Mesenchymal stem cell (in vitro differentiated cells and primary cell): Measurements from ENCODE around the gene CAMK2N2.

Source experiments
- DNase-seq: peaks from one replicate; pipeline ENCODE4 v3.0.0-alpha.2; 2013
- H2AFZ ChIP-seq: one replicate; pipeline ENCODE4 v1.6.1; 2013; ENCODE audit warnings: low read depth, mild to moderate bottlenecking, control low read depth, inconsistent platforms, low read length, moderate library complexity
- H2AK5ac ChIP-seq: 2 replicates; pipeline ENCODE4 v1.6.1; 2013; ENCODE audit warnings: low read length, moderate library complexity, mild to moderate bottlenecking, inconsistent platforms; ENCODE audit not compliant: severe bottlenecking
- H2BK120ac ChIP-seq: one replicate; pipeline ENCODE4 v1.6.1; 2013; ENCODE audit warnings: low read depth, mild to moderate bottlenecking, inconsistent platforms, low read length, moderate library complexity
- H2BK12ac ChIP-seq, 2 experiments: one replicate each; pipeline ENCODE4 v1.6.1; 2013; ENCODE audit warnings: inconsistent platforms in 2 of 2, low read length in 2 of 2, mild to moderate bottlenecking in 2 of 2, moderate library complexity in 2 of 2, control low read depth in 1 of 2
- H2BK15ac ChIP-seq: one replicate; pipeline ENCODE4 v1.6.1; 2013; ENCODE audit warnings: mild to moderate bottlenecking, low read depth, inconsistent platforms; ENCODE audit not compliant: poor library complexity, severe bottlenecking
- H2BK5ac ChIP-seq: 2 replicates; pipeline ENCODE4 v1.6.1; 2013; ENCODE audit warnings: low read depth, mild to moderate bottlenecking, low read length, control low read depth, inconsistent platforms; ENCODE audit not compliant: poor library complexity, severe bottlenecking
- H3K14ac ChIP-seq, 2 experiments: one replicate each; pipeline ENCODE4 v1.6.1; 2013; ENCODE audit warnings: inconsistent platforms in 2 of 2, low read length in 2 of 2, control low read depth in 1 of 2, mild to moderate bottlenecking in 1 of 2, moderate library complexity in 1 of 2
- H3K18ac ChIP-seq, 2 experiments: one replicate each; pipeline ENCODE4 v1.6.1; 2013; ENCODE audit warnings: inconsistent platforms in 2 of 2, low read length in 2 of 2, control low read depth in 1 of 2, low read depth in 1 of 2, mild to moderate bottlenecking in 1 of 2
- H3K23ac ChIP-seq, 2 experiments: one replicate each; pipeline ENCODE4 v1.6.1; 2013; ENCODE audit warnings: inconsistent platforms in 2 of 2, low read length in 2 of 2, mild to moderate bottlenecking in 2 of 2, moderate library complexity in 2 of 2, control low read depth in 1 of 2
- H3K27ac ChIP-seq: 2 replicates; pipeline ENCODE4 v1.5.1; 2013; ENCODE audit warnings: mild to moderate bottlenecking, moderate library complexity, low read length, control low read depth, inconsistent platforms; ENCODE audit not compliant: poor library complexity, severe bottlenecking
- H3K27me3 ChIP-seq, 2 experiments: 2 replicates each; pipeline versions ENCODE4 v1.6.1 to v1.7.0; 2013; ENCODE audit warnings: low read length in 2 of 2, mild to moderate bottlenecking in 2 of 2, moderate library complexity in 2 of 2, control low read depth in 1 of 2, inconsistent platforms in 1 of 2; ENCODE audit not compliant: control insufficient read depth in 1 of 2, insufficient read depth in 1 of 2
- H3K36me3 ChIP-seq, 2 experiments: 2 replicates each; pipeline versions ENCODE4 v1.6.1 to v1.7.0; 2013; ENCODE audit warnings: low read length in 2 of 2, control low read depth in 1 of 2, inconsistent platforms in 1 of 2, low read depth in 1 of 2, mild to moderate bottlenecking in 1 of 2; ENCODE audit not compliant: insufficient read depth in 2 of 2, control insufficient read depth in 1 of 2
- H3K4ac ChIP-seq, 2 experiments: one replicate each; pipeline ENCODE4 v1.6.1; 2013; ENCODE audit warnings: inconsistent platforms in 2 of 2, low read length in 2 of 2, mild to moderate bottlenecking in 2 of 2, moderate library complexity in 2 of 2, control low read depth in 1 of 2, low read depth in 1 of 2
- H3K4me1 ChIP-seq: 2 replicates; pipeline ENCODE4 v1.6.1; 2013; ENCODE audit warnings: low read depth, low read length, control low read depth; ENCODE audit not compliant: control insufficient read depth, insufficient read depth
- H3K4me2 ChIP-seq: 2 replicates; pipeline ENCODE4 v1.6.1; 2013; ENCODE audit warnings: low read length, mild to moderate bottlenecking, inconsistent platforms; ENCODE audit not compliant: poor library complexity, severe bottlenecking
- H3K4me3 ChIP-seq, 2 experiments: 2 replicates each; pipeline versions ENCODE4 v1.5.1 to v1.7.0; 2013; ENCODE audit warnings: low read length in 2 of 2, mild to moderate bottlenecking in 2 of 2, control low read depth in 1 of 2, low read depth in 1 of 2; ENCODE audit not compliant: insufficient read depth in 1 of 2
- H3K79me1 ChIP-seq: replicated peaks from 2 replicates; pipeline ENCODE4 v1.6.1; 2013; ENCODE audit warnings: mild to moderate bottlenecking, control low read depth, low read length, inconsistent platforms; ENCODE audit not compliant: poor library complexity, severe bottlenecking
- H3K9ac ChIP-seq: 2 replicates; pipeline ENCODE4 v1.7.0; 2013; ENCODE audit warnings: mild to moderate bottlenecking, low read length, moderate library complexity
- H3K9me3 ChIP-seq: 2 replicates; pipeline ENCODE4 v1.7.0; 2013; ENCODE audit warnings: mild to moderate bottlenecking, low read length; ENCODE audit not compliant: control insufficient read depth
- H4K8ac ChIP-seq: one replicate; pipeline ENCODE4 v1.6.1; 2013; ENCODE audit warnings: inconsistent platforms, mild to moderate bottlenecking, low read length, moderate library complexity
- H4K91ac ChIP-seq: one replicate; pipeline ENCODE4 v1.6.1; 2013; ENCODE audit warnings: mild to moderate bottlenecking, low read length, inconsistent platforms
- WGBS: methylation state at CpG from one replicate; pipeline ENCODE4 v1.1.7; 2013; ENCODE audit warnings: mixed read lengths; 5-methylcytosine and 5-hydroxymethylcytosine counted together

The CAMK2N2 gene

GRCh38 chr3:184260724-184261269 is 556 bp downstream of the CAMK2N2 start:
- 3% methylated on average over 47 of the region's 49 CpGs for WGBS
- no peak overlapping the region for H2BK12ac ChIP-seq
- H3K18ac ChIP-seq, result no peak overlapping the region
- H3K9me3 ChIP-seq, result no peaks in the 10 kb centered on the region
- H3K79me1 ChIP-seq, result no peaks in the 10 kb centered on the region
- no peak overlapping the region for H2AFZ ChIP-seq
- peaks cover 30% of the 10 kb centered on the region for H3K4me1 ChIP-seq
- no peak overlapping the region for H2AK5ac ChIP-seq
- H3K9ac ChIP-seq, result no peak overlapping the region
- H3K23ac ChIP-seq, result peak overlapping the region in 1 of 2 experiments; percentile 89
- H3K27me3 ChIP-seq, result peaks cover 39 to 41% of the 10 kb centered on the region in 2 experiments
- no peak overlapping the region for H3K4ac ChIP-seq
- no peak overlapping the region for H2BK120ac ChIP-seq
- H3K4me3 ChIP-seq, result peak overlapping the region; percentile 63 to 65
- H3K14ac ChIP-seq, result no peak overlapping the region
- H4K8ac ChIP-seq, result no peak overlapping the region
- no peak overlapping the region for H3K27ac ChIP-seq
- no peak overlapping the region for H2BK15ac ChIP-seq
- DNase-seq, result no peak
- H4K91ac ChIP-seq, result no peak overlapping the region
- H3K4me2 ChIP-seq, result peak overlapping the region; percentile 95
- H2BK5ac ChIP-seq, result no peak overlapping the region
- H3K36me3 ChIP-seq, result peaks cover 0 to 15% of the 10 kb centered on the region in 2 experiments

GRCh38 chr3:184259878-184260723 is 1.3 kb downstream of the CAMK2N2 start:
- H3K18ac ChIP-seq, result no peak overlapping the region
- 1% methylated on average over 43 of the region's 91 CpGs for WGBS

GRCh38 chr3:184259396-184259877 is 1.9 kb downstream of the CAMK2N2 start:
- Histone ChIP-seq H4K91ac (no peak overlapping the region), H3K9ac (no peak overlapping the region), H3K4me2 (peak overlapping the region; percentile 25), H3K4me3 (no peak overlapping the region), H2BK12ac (no peak overlapping the region), H2BK120ac (no peak overlapping the region), H2BK15ac (no peak overlapping the region), H3K9me3 (no peaks in the 10 kb centered on the region), H2AK5ac (no peak overlapping the region), H2AFZ (no peak overlapping the region), H3K23ac (no peak overlapping the region), H3K4ac (no peak overlapping the region), H3K27ac (no peak overlapping the region), H3K36me3 (peaks cover 0 to 15% of the 10 kb centered on the region in 2 experiments), H3K27me3 (peaks cover 32 to 39% of the 10 kb centered on the region in 2 experiments), H3K4me1 (peaks cover 30% of the 10 kb centered on the region), H3K79me1 (no peaks in the 10 kb centered on the region), H3K18ac (no peak overlapping the region), H4K8ac (no peak overlapping the region), H2BK5ac (no peak overlapping the region), H3K14ac (no peak overlapping the region)
- no peak for DNase-seq
- WGBS, result 40% methylated on average over 8 of the region's 28 CpGs

More at GRCh38 chr3:184259878-184260723, 1.3 kb downstream of the CAMK2N2 start:
- Histone ChIP-seq H2BK12ac (no peak overlapping the region), H3K36me3 (peaks cover 0 to 15% of the 10 kb centered on the region in 2 experiments), H3K4me2 (peak overlapping the region; percentile 95), H4K8ac (no peak overlapping the region), H3K4me3 (peak overlapping the region; percentile 38 to 63), H3K27me3 (peaks cover 38 to 39% of the 10 kb centered on the region in 2 experiments), H4K91ac (no peak overlapping the region), H3K9ac (no peak overlapping the region), H3K79me1 (no peaks in the 10 kb centered on the region), H3K23ac (peak overlapping the region in 1 of 2 experiments; percentile 70), H2AK5ac (no peak overlapping the region), H3K27ac (no peak overlapping the region), H2BK120ac (no peak overlapping the region), H2AFZ (no peak overlapping the region), H3K4me1 (peaks cover 30% of the 10 kb centered on the region), H3K4ac (no peak overlapping the region), H3K9me3 (no peaks in the 10 kb centered on the region), H2BK15ac (no peak overlapping the region), H3K14ac (no peak overlapping the region), H2BK5ac (no peak overlapping the region)
- DNase-seq, result peak; percentile 29

DNA sequence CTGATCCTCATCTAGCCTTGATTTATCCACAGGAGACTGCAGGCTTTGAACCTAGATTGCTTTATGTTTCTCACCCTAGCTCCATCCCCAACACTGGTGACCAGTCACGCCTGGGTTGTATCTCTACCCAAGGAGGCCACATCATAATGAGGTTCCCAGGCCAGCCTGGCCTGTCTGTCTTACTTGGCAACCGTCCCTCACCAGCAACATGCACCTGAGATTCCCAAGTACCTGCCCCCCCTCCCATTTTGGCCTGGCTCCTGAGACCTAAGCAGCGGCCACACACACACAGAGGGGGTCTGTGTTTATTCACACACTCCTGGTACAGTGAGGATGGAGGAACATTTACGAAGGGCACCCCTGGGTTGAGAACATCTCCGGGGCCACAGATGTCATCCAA is 2.4 kb downstream of the CAMK2N2 start:
- Histone ChIP-seq H2AFZ (no peak overlapping the region), H4K91ac (no peak overlapping the region), H3K4me2 (no peak overlapping the region), H2BK15ac (no peak overlapping the region), H2BK120ac (no peak overlapping the region), H2BK5ac (no peak overlapping the region), H3K27me3 (peaks cover 30 to 39% of the 10 kb centered on the region in 2 experiments), H2BK12ac (no peak overlapping the region), H3K79me1 (no peaks in the 10 kb centered on the region), H3K4ac (no peak overlapping the region), H3K9ac (no peak overlapping the region), H2AK5ac (no peak overlapping the region), H3K9me3 (no peaks in the 10 kb centered on the region), H3K27ac (no peak overlapping the region), H3K36me3 (peaks cover 0 to 15% of the 10 kb centered on the region in 2 experiments), H3K4me3 (no peak overlapping the region), H3K18ac (no peak overlapping the region), H3K23ac (no peak overlapping the region), H3K14ac (no peak overlapping the region), H3K4me1 (peaks cover 30% of the 10 kb centered on the region), H4K8ac (no peak overlapping the region)
- WGBS, result 76% methylated on average over 5 of the region's 5 CpGs
- DNase-seq, result no peak
